ENCODE data around the gene CYB5R4.

CYB5R4 gene

GRCh38 chr6:83974409-83975050 lies 115.0 kb downstream of the CYB5R4 start:
- no peak for DNase-seq
- Histone ChIP-seq H3K27me3 (replicated peaks; ENCODE audit: control insufficient read depth, insufficient read depth, low read length, poor library complexity, severe bottlenecking) (no peaks in the 10 kb centered on the region), H3K4me1 (ENCODE audit: control insufficient read depth, insufficient read depth, low read length, poor library complexity, severe bottlenecking) (no peaks in the 10 kb centered on the region), H3K9me3 (ENCODE audit: control insufficient read depth, low read length) (no peaks in the 10 kb centered on the region), H3K27ac (ENCODE audit: insufficient read depth, low read length, poor library complexity, severe bottlenecking) (no peak overlapping the region), H3K4me3 (ENCODE audit: insufficient read depth, low read depth, low read length, poor library complexity, severe bottlenecking) (no peak overlapping the region), H3K36me3 (ENCODE audit: control insufficient read depth, insufficient read depth, low read length) (no peaks in the 10 kb centered on the region)

DNA sequence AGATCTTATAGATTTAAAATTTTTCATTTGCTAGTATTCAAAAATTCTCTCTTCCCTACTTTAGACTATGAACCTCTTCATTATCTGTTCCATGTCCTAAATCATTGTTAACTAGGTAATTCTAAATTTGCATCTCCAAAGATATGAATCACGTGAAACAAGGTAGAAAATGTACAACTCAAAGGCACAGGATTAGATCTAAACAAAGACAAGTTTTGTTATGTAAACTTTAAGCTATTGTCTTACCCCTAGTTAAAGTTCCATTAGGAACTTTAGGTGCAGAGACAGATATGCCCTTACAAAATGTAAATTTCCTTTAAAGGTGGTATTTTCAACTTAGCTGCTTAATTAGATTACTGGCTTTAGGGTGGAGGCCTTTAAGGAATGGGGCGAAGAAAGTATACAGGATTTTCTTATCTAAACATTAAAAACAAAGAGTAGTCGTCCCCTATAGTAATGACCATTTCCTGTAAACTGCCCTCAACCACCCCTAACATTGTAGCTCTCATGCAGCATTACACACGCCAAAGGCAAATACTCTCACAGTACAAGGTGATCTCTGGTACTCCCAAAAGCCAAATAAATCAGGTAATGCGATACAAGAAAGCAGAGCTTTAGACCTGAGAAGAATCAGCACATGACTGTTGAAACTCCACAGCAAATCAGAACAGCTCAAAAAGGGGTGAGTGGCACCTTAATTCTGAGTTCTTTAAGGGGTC lies 116.7 kb downstream of the CYB5R4 start:
- no peaks in the 10 kb centered on the region for H3K4me1 ChIP-seq (ENCODE audit: control insufficient read depth, insufficient read depth, low read length, poor library complexity, severe bottlenecking)
- no peak for DNase-seq
- no peak overlapping the region for H3K27ac ChIP-seq (ENCODE audit: insufficient read depth, low read length, poor library complexity, severe bottlenecking)
- no peaks in the 10 kb centered on the region for H3K36me3 ChIP-seq (ENCODE audit: control insufficient read depth, insufficient read depth, low read length)
- no peaks in the 10 kb centered on the region for H3K9me3 ChIP-seq (ENCODE audit: control insufficient read depth, low read length)
- no peaks in the 10 kb centered on the region for H3K27me3 ChIP-seq (replicated peaks; ENCODE audit: control insufficient read depth, insufficient read depth, low read length, poor library complexity, severe bottlenecking)
- no peak overlapping the region for H3K4me3 ChIP-seq (ENCODE audit: insufficient read depth, low read depth, low read length, poor library complexity, severe bottlenecking)

GRCh38 chr6:83976871-83977270 lies 117.4 kb downstream of the CYB5R4 start:
- Histone ChIP-seq H3K4me1 (ENCODE audit: control insufficient read depth, insufficient read depth, low read length, poor library complexity, severe bottlenecking) (no peaks in the 10 kb centered on the region), H3K27me3 (replicated peaks; ENCODE audit: control insufficient read depth, insufficient read depth, low read length, poor library complexity, severe bottlenecking) (no peaks in the 10 kb centered on the region), H3K4me3 (ENCODE audit: insufficient read depth, low read depth, low read length, poor library complexity, severe bottlenecking) (no peak overlapping the region), H3K27ac (ENCODE audit: insufficient read depth, low read length, poor library complexity, severe bottlenecking) (no peak overlapping the region), H3K9me3 (ENCODE audit: control insufficient read depth, low read length) (no peaks in the 10 kb centered on the region), H3K36me3 (ENCODE audit: control insufficient read depth, insufficient read depth, low read length) (no peaks in the 10 kb centered on the region)
- DNase-seq, result no peak

- no peaks in the 10 kb centered on the region for H3K9me3 ChIP-seq (ENCODE audit: control insufficient read depth, low read length)
- H3K27me3 ChIP-seq (replicated peaks; ENCODE audit: control insufficient read depth, insufficient read depth, low read length, poor library complexity, severe bottlenecking), result no peaks in the 10 kb centered on the region
- H3K4me3 ChIP-seq (ENCODE audit: insufficient read depth, low read depth, low read length, poor library complexity, severe bottlenecking), result no peak overlapping the region
- no peaks in the 10 kb centered on the region for H3K36me3 ChIP-seq (ENCODE audit: control insufficient read depth, insufficient read depth, low read length)
- H3K4me1 ChIP-seq (ENCODE audit: control insufficient read depth, insufficient read depth, low read length, poor library complexity, severe bottlenecking), result no peaks in the 10 kb centered on the region
- no peak overlapping the region for H3K27ac ChIP-seq (ENCODE audit: insufficient read depth, low read length, poor library complexity, severe bottlenecking)
- no peak for DNase-seq
Observed at GRCh38 chr6:83978324-83978734, 118.8 kb downstream of the CYB5R4 start.

GRCh38 chr6:83978997-83979396 lies 119.5 kb downstream of the CYB5R4 start:
- H3K36me3 ChIP-seq (ENCODE audit: control insufficient read depth, insufficient read depth, low read length), result no peaks in the 10 kb centered on the region
- no peak for DNase-seq
- no peak overlapping the region for H3K4me3 ChIP-seq (ENCODE audit: insufficient read depth, low read depth, low read length, poor library complexity, severe bottlenecking)
- no peaks in the 10 kb centered on the region for H3K27me3 ChIP-seq (replicated peaks; ENCODE audit: control insufficient read depth, insufficient read depth, low read length, poor library complexity, severe bottlenecking)
- H3K4me1 ChIP-seq (ENCODE audit: control insufficient read depth, insufficient read depth, low read length, poor library complexity, severe bottlenecking), result no peaks in the 10 kb centered on the region
- no peak overlapping the region for H3K27ac ChIP-seq (ENCODE audit: insufficient read depth, low read length, poor library complexity, severe bottlenecking)
- H3K9me3 ChIP-seq (ENCODE audit: control insufficient read depth, low read length), result no peaks in the 10 kb centered on the region

- Histone ChIP-seq H3K9me3 (ENCODE audit: control insufficient read depth, low read length) (no peaks in the 10 kb centered on the region), H3K4me3 (ENCODE audit: insufficient read depth, low read depth, low read length, poor library complexity, severe bottlenecking) (no peak overlapping the region), H3K36me3 (ENCODE audit: control insufficient read depth, insufficient read depth, low read length) (no peaks in the 10 kb centered on the region), H3K27ac (ENCODE audit: insufficient read depth, low read length, poor library complexity, severe bottlenecking) (no peak overlapping the region), H3K4me1 (ENCODE audit: control insufficient read depth, insufficient read depth, low read length, poor library complexity, severe bottlenecking) (no peaks in the 10 kb centered on the region), H3K27me3 (replicated peaks; ENCODE audit: control insufficient read depth, insufficient read depth, low read length, poor library complexity, severe bottlenecking) (no peaks in the 10 kb centered on the region)
- no peak for DNase-seq
Observed at GRCh38 chr6:83984411-83984810, 124.9 kb downstream of the CYB5R4 start.

DNA sequence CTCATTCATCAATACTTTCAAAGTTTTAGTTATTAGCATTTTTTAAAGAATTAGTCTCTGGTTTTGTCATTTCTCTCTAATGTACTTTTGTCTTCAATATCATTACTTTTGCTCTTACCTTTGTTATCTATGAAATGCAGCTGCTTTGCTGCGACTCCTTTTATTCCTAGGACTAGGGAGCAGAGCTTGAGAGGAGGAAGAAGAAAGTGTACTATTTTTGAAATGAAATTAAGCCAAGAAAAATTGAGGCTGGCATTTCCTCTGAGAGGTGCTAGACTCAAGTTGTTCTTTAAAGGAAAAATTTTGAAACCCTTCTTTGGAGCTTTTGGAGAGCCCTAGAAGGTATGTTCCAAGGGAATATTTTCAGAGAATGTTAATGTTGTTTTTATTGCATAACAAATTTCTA lies 125.8 kb downstream of the CYB5R4 start:
- H3K27me3 ChIP-seq (replicated peaks; ENCODE audit: control insufficient read depth, insufficient read depth, low read length, poor library complexity, severe bottlenecking), result no peaks in the 10 kb centered on the region
- H3K4me1 ChIP-seq (ENCODE audit: control insufficient read depth, insufficient read depth, low read length, poor library complexity, severe bottlenecking), result no peaks in the 10 kb centered on the region
- no peak overlapping the region for H3K27ac ChIP-seq (ENCODE audit: insufficient read depth, low read length, poor library complexity, severe bottlenecking)
- no peaks in the 10 kb centered on the region for H3K36me3 ChIP-seq (ENCODE audit: control insufficient read depth, insufficient read depth, low read length)
- DNase-seq, result no peak
- no peaks in the 10 kb centered on the region for H3K9me3 ChIP-seq (ENCODE audit: control insufficient read depth, low read length)
- H3K4me3 ChIP-seq (ENCODE audit: insufficient read depth, low read depth, low read length, poor library complexity, severe bottlenecking), result no peak overlapping the region

GRCh38 chr6:83985715-83986114 lies 126.2 kb downstream of the CYB5R4 start:
- Histone ChIP-seq H3K27me3 (replicated peaks; ENCODE audit: control insufficient read depth, insufficient read depth, low read length, poor library complexity, severe bottlenecking) (no peaks in the 10 kb centered on the region), H3K9me3 (ENCODE audit: control insufficient read depth, low read length) (no peaks in the 10 kb centered on the region), H3K36me3 (ENCODE audit: control insufficient read depth, insufficient read depth, low read length) (no peaks in the 10 kb centered on the region), H3K4me1 (ENCODE audit: control insufficient read depth, insufficient read depth, low read length, poor library complexity, severe bottlenecking) (no peaks in the 10 kb centered on the region), H3K27ac (ENCODE audit: insufficient read depth, low read length, poor library complexity, severe bottlenecking) (no peak overlapping the region), H3K4me3 (ENCODE audit: insufficient read depth, low read depth, low read length, poor library complexity, severe bottlenecking) (no peak overlapping the region)
- DNase-seq, result no peak

GRCh38 chr6:83998021-83998584 lies 138.6 kb downstream of the CYB5R4 start:
- DNase-seq, result no peak
- H3K27ac ChIP-seq (ENCODE audit: insufficient read depth, low read length, poor library complexity, severe bottlenecking), result no peak overlapping the region
- no peaks in the 10 kb centered on the region for H3K27me3 ChIP-seq (replicated peaks; ENCODE audit: control insufficient read depth, insufficient read depth, low read length, poor library complexity, severe bottlenecking)
- no peaks in the 10 kb centered on the region for H3K9me3 ChIP-seq (ENCODE audit: control insufficient read depth, low read length)
- no peaks in the 10 kb centered on the region for H3K36me3 ChIP-seq (ENCODE audit: control insufficient read depth, insufficient read depth, low read length)
- H3K4me3 ChIP-seq (ENCODE audit: insufficient read depth, low read depth, low read length, poor library complexity, severe bottlenecking), result no peak overlapping the region
- H3K4me1 ChIP-seq (ENCODE audit: control insufficient read depth, insufficient read depth, low read length, poor library complexity, severe bottlenecking), result no peaks in the 10 kb centered on the region

DNA sequence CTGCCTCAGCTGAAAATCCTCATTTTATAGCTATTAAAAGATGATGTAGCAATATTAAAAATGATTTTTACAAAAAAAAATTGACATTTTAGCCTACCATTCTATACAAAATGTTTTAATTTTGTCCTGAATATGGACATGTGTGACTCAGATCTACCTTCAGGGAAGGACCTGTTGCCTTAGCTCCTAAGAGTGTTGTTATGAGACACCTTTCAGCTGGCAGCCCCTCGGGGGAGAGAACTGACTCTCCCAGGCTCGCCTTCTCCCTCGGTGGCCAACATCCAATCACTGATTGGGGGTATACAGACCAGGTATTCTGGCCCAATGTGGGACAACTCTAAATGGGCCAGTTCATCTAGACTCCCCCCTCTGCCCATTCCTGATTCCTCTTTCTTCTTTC lies 141.6 kb downstream of the CYB5R4 start:
- H3K36me3 ChIP-seq (ENCODE audit: control insufficient read depth, insufficient read depth, low read length), result no peaks in the 10 kb centered on the region
- H3K4me1 ChIP-seq (ENCODE audit: control insufficient read depth, insufficient read depth, low read length, poor library complexity, severe bottlenecking), result no peaks in the 10 kb centered on the region
- H3K27ac ChIP-seq (ENCODE audit: insufficient read depth, low read length, poor library complexity, severe bottlenecking), result no peak overlapping the region
- H3K4me3 ChIP-seq (ENCODE audit: insufficient read depth, low read depth, low read length, poor library complexity, severe bottlenecking), result no peak overlapping the region
- DNase-seq, result no peak
- H3K27me3 ChIP-seq (replicated peaks; ENCODE audit: control insufficient read depth, insufficient read depth, low read length, poor library complexity, severe bottlenecking), result no peaks in the 10 kb centered on the region
- H3K9me3 ChIP-seq (ENCODE audit: control insufficient read depth, low read length), result no peaks in the 10 kb centered on the region

All from effector memory CD4-positive, alpha-beta T cell (primary cell).